Non-pigmented ciliary epithelial cell (primary cell): ENCODE data around the gene UTP11.
"Not testable (repeated sequence)": the region's sequence is repeated elsewhere in the genome, so short reads cannot be mapped to it uniquely, and the experiment has no call there.

Source experiments
- DNase-seq: peaks from one replicate; pipeline ENCODE4 v3.0.0-alpha.2; 2010; ENCODE audit warnings: low read depth

The UTP11 gene

GRCh38 chr1:38012363-38013226 is at the start of gene UTP11:
TSS of gene UTP11 (plus strand) at chr1:38012734. CDS start at chr1:38012803, 69 bp downstream.
- peak; percentile 98 for DNase-seq

GRCh38 chr1:37964106-37964505 is 48.4 kb upstream of the UTP11 start:
- DNase-seq = not testable (repeated sequence)

DNA sequence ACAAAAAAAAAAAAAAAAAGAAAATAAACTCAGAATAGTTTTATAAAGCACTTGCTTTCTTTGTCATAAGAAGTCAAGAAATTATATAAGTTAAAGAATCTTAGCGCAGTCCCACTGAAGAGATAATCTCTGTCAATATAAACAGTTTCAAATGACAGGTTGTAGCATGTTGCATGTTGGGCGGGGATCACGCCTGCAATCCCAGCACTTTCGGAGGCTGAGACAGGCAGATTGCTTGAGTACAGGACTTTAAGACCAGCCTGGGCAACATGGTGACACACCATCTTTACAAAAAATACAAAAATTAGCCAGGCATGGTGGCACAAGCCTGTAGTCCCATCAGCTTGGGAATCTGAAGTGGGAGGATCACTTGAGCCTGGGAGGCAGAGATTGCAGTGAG is 47.2 kb upstream of the UTP11 start:
- no peak for DNase-seq

DNA sequence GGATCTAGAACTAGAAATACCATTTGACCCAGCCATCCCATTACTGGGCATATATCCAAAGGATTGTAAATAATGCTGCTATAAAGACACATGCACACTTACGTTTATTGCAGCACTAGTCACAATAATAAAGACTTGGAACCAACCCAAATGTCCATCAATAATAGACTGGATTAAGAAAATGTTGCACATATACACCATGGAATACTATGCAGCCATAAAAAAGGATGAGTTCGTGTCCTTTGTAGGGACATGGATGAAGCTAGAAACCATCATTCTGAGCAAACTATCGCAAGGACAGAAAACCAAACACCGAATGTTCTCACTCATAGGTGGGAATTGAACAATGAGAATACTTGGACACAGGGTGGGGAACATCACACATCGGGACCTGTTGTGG is 38.9 kb upstream of the UTP11 start:
- DNase-seq = not testable (repeated sequence)

DNA sequence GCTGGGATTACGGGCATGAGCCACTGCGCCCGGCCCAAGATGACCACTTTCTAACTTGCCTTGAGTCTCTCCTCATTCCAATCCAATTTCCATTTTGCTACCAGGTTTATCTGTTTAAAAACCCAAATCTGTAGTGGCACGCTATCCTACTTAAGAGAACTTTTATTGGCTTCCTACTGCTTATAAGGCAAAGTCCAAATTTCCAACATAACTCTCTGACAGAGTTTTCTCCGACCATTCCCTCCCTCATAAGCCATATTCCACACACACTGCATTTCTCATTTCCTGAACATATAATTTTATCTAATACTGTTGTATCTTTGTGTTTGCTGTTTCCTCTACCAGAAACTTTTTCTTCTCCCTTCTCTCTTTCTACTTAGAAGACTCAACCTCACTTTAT is 38.0 kb upstream of the UTP11 start:
- DNase-seq = no peak

GRCh38 chr1:37975083-37975482 is 37.5 kb upstream of the UTP11 start:
- not testable (repeated sequence) for DNase-seq

GRCh38 chr1:37978541-37978940 is 34.0 kb upstream of the UTP11 start:
- DNase-seq = no peak

DNA sequence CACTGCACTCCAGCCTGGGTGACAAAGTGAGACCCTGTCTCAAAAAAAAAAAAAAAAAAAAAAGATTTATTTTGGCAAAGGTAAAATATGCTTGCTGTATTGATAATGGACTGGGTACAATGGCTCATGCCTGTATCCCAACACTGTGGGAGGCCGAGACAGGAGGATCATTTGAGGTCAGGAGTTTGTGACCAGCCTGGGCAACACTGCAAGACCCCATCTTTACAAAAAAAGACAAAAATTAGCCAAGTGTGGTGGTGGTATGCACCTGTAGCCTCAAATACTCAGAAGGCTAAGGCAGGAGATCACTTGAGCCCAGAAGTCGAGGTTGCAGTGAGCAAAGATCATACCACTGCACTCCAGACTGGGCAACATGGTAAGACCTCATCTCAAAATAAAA is 29.0 kb upstream of the UTP11 start:
- DNase-seq = no peak

DNA sequence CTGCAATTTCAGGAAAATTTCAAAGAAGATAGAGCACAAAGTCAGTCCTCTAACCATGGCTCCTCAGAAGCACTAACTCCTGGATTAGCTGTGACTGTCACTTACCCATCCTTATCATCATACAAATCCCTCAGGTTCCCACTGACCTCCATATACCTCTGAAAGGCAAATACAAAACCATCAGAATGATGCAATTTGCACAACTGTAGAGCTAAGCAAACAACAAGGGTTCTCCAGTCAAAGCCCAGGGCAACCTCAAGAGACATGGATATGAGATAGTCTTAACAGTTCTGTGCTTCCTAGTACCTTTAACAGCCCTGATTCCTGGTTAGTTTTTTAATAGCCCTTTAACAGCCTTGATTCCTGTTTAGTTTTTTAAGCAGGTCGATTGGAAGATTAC is 24.9 kb upstream of the UTP11 start:
- DNase-seq = no peak

GRCh38 chr1:37989361-37989930 is 23.1 kb upstream of the UTP11 start:
- no peak for DNase-seq

GRCh38 chr1:37994886-37995566 is 17.5 kb upstream of the UTP11 start:
- DNase-seq = no peak

GRCh38 chr1:37995751-37996345 is 16.7 kb upstream of the UTP11 start:
- no peak for DNase-seq

- no peak for DNase-seq
These were observed 15.1 kb upstream of the UTP11 start for GRCh38 chr1:37997256-37998088.

DNA sequence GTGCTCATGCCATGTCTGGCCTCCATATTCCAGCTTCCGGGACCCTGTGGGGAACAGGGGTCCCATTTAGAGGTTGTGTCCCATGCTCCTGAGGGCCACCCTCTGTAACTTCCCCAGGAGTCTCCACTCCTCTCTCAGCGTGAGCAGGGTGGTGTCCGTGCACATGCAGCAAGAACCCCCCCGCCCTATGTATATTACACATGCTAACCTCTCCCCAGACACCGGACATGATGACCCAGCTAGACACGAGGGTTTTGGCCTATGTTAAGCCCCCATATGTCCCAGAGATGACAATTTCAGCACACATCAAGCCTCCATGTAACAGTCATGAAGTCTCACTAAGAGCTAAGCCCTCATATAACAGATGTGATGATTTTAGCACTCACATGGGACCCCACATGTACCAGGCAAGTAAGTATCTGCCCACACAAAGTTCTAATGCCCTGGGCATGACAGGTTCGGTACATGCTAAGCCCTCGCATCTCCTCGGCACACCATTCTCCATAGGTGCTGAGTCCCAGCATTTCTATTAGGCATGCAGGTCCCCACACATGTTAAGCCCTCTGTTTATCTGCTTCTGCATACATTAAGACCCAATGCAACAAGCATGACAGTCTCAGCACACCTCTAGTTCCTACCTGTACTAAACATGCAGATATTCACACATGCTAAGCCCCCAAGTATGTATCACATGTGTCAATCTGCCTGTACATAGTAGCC is 14.3 kb upstream of the UTP11 start:
- DNase-seq = no peak

GRCh38 chr1:37998913-37999429 is 13.6 kb upstream of the UTP11 start:
- no peak for DNase-seq

DNA sequence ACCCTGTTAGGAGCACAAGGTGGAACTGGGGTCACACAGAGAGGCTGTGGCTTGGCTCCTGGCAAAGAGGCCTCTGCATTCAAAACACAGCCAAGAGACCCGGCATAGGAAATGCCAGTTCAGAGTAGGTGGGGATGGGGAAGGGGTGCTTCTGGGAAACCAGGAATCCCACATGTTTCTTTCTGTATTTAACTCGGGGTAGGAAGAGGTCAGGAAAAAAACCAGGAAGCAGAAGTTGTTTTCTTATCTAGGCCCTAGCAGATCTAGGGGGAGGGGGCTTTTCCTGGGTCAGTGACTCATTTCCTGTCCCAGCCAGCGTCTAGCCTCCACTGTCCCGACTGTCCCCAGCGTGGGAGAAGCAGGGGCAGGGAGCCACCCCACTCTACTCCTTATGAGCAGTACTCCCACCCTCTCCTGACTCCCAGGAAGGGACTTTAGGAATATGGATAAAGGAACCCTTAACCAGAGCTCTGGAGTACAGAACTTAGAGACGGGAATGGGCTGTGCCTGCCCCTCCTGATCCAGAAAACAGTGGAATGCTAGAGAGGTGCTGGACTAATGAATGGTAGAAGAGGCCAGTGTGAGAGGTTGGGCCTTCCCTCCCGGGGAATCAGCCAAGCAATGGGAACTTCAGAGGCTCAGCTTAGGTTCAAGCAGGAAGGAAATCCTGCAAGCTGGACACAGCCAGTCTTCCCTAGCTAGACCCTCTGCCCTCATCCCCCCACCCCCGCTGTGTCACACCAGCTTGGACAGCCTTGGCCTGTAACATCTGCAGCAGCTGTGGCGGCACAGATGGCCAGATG is 12.9 kb upstream of the UTP11 start:
- no peak for DNase-seq

- DNase-seq = no peak
These were observed 12.4 kb upstream of the UTP11 start for GRCh38 chr1:38000233-38000528.

- no peak for DNase-seq
These were observed 11.7 kb upstream of the UTP11 start for GRCh38 chr1:38000529-38001455.
